ENCODE data around the gene HIPK2. TPM values are rescaled to one million over a fixed set of nuclear protein-coding genes. Genes with fewer than 3 reads are reported as not detected.

Gene HIPK2
- total and polyA plus RNA-seq, 5 donors from 2014 or later = 0.44 to 17.5 (median 0.78) TPM

- no peaks in the 10 kb centered on the region for H3K9me3 Mint-ChIP-seq
- H3K9me3 ChIP-seq (ENCODE audit: control insufficient read depth in 2 of 2, low read length in 2 of 2) = no peaks in the 10 kb centered on the region
- no peaks in the 10 kb centered on the region for H3K27me3 Mint-ChIP-seq
- no peaks in the 10 kb centered on the region for H3K4me1 Mint-ChIP-seq
- ATAC-seq (ENCODE audit: low read depth in 2 of 2) = no peak
- H3K36me3 ChIP-seq (ENCODE audit: control insufficient read depth, insufficient read depth, low read length) = no peaks in the 10 kb centered on the region
- H3K4me3 Mint-ChIP-seq = no peak overlapping the region
- H3K4me3 ChIP-seq (ENCODE audit: low read depth, low read length) = no peak overlapping the region
- H3K4me1 ChIP-seq (ENCODE audit: control insufficient read depth, insufficient read depth, low read length, poor library complexity, severe bottlenecking) = no peaks in the 10 kb centered on the region
- no peak overlapping the region for H3K27ac ChIP-seq (ENCODE audit: insufficient read depth, low read length, poor library complexity, severe bottlenecking)
- DNase-seq = no peak
- no peaks in the 10 kb centered on the region for H3K36me3 Mint-ChIP-seq
- no peak overlapping the region for H3K27ac Mint-ChIP-seq
- no peaks in the 10 kb centered on the region for H3K27me3 ChIP-seq (ENCODE audit: control insufficient read depth, insufficient read depth, low read length)
These were observed 235.3 kb downstream of the HIPK2 start for GRCh38 chr7:139542308-139543151.

- H3K36me3 ChIP-seq (ENCODE audit: control insufficient read depth, insufficient read depth, low read length) = no peaks in the 10 kb centered on the region
- Mint-ChIP-seq H3K9me3 (no peaks in the 10 kb centered on the region), H3K4me1 (no peaks in the 10 kb centered on the region), H3K27ac (no peak overlapping the region), H3K36me3 (no peaks in the 10 kb centered on the region), H3K27me3 (no peaks in the 10 kb centered on the region), H3K4me3 (no peak overlapping the region)
- no peak for ATAC-seq (ENCODE audit: low read depth in 2 of 2)
- DNase-seq = no peak
- H3K27me3 ChIP-seq (ENCODE audit: control insufficient read depth, insufficient read depth, low read length) = no peaks in the 10 kb centered on the region
- H3K27ac ChIP-seq (ENCODE audit: insufficient read depth, low read length, poor library complexity, severe bottlenecking) = no peak overlapping the region
- no peaks in the 10 kb centered on the region for H3K4me1 ChIP-seq (ENCODE audit: control insufficient read depth, insufficient read depth, low read length, poor library complexity, severe bottlenecking)
- H3K4me3 ChIP-seq (ENCODE audit: low read depth, low read length) = no peak overlapping the region
- H3K9me3 ChIP-seq (ENCODE audit: control insufficient read depth in 2 of 2, low read length in 2 of 2) = no peaks in the 10 kb centered on the region
These were observed 236.0 kb downstream of the HIPK2 start for GRCh38 chr7:139541600-139542307.

GRCh38 chr7:139540203-139540602, 237.6 kb downstream of the HIPK2 start:
- Mint-ChIP-seq H3K4me3 (no peak overlapping the region), H3K27me3 (no peaks in the 10 kb centered on the region), H3K27ac (no peak overlapping the region), H3K4me1 (no peaks in the 10 kb centered on the region), H3K36me3 (no peaks in the 10 kb centered on the region), H3K9me3 (no peaks in the 10 kb centered on the region)
- no peak overlapping the region for H3K4me3 ChIP-seq (ENCODE audit: low read depth, low read length)
- H3K4me1 ChIP-seq (ENCODE audit: control insufficient read depth, insufficient read depth, low read length, poor library complexity, severe bottlenecking) = no peaks in the 10 kb centered on the region
- H3K27me3 ChIP-seq (ENCODE audit: control insufficient read depth, insufficient read depth, low read length) = no peaks in the 10 kb centered on the region
- no peaks in the 10 kb centered on the region for H3K9me3 ChIP-seq (ENCODE audit: control insufficient read depth in 2 of 2, low read length in 2 of 2)
- ATAC-seq (ENCODE audit: low read depth in 2 of 2) (no peak), DNase-seq (no peak)
- H3K36me3 ChIP-seq (ENCODE audit: control insufficient read depth, insufficient read depth, low read length) = no peaks in the 10 kb centered on the region
- H3K27ac ChIP-seq (ENCODE audit: insufficient read depth, low read length, poor library complexity, severe bottlenecking) = no peak overlapping the region

- ATAC-seq (ENCODE audit: low read depth in 2 of 2) = no peak
- Mint-ChIP-seq H3K9me3 (no peaks in the 10 kb centered on the region), H3K27me3 (peaks cover 4% of the 10 kb centered on the region), H3K36me3 (no peaks in the 10 kb centered on the region), H3K4me1 (no peaks in the 10 kb centered on the region), H3K4me3 (no peak overlapping the region), H3K27ac (no peak overlapping the region)
- Histone ChIP-seq H3K9me3 (ENCODE audit: control insufficient read depth in 2 of 2, low read length in 2 of 2) (no peaks in the 10 kb centered on the region), H3K4me3 (ENCODE audit: low read depth, low read length) (no peak overlapping the region), H3K27ac (ENCODE audit: insufficient read depth, low read length, poor library complexity, severe bottlenecking) (no peak overlapping the region), H3K36me3 (ENCODE audit: control insufficient read depth, insufficient read depth, low read length) (no peaks in the 10 kb centered on the region), H3K4me1 (ENCODE audit: control insufficient read depth, insufficient read depth, low read length, poor library complexity, severe bottlenecking) (no peaks in the 10 kb centered on the region), H3K27me3 (ENCODE audit: control insufficient read depth, insufficient read depth, low read length) (no peaks in the 10 kb centered on the region)
- no peak for DNase-seq
These were observed 238.7 kb downstream of the HIPK2 start for GRCh38 chr7:139538881-139539635.

- Mint-ChIP-seq H3K9me3 (peaks cover 0 to 2% (median 0%) of the 10 kb centered on the region in 7 donors), H3K36me3 (no peaks in the 10 kb centered on the region), H3K4me3 (no peak overlapping the region), H3K4me1 (peaks cover 0 to 1% (median 0%) of the 10 kb centered on the region in 4 donors), H3K27ac (no peak overlapping the region), H3K27me3 (peaks cover 16% of the 10 kb centered on the region)
- H3K27me3 ChIP-seq (ENCODE audit: control insufficient read depth, insufficient read depth, low read length) = peaks cover 3% of the 10 kb centered on the region
- no peaks in the 10 kb centered on the region for H3K4me1 ChIP-seq (ENCODE audit: control insufficient read depth, insufficient read depth, low read length, poor library complexity, severe bottlenecking)
- DNase-seq (no peak), ATAC-seq (ENCODE audit: low read depth in 2 of 2) (no peak)
- no peak overlapping the region for H3K4me3 ChIP-seq (ENCODE audit: low read depth, low read length)
- H3K36me3 ChIP-seq (ENCODE audit: control insufficient read depth, insufficient read depth, low read length) = no peaks in the 10 kb centered on the region
- no peaks in the 10 kb centered on the region for H3K9me3 ChIP-seq (ENCODE audit: control insufficient read depth in 2 of 2, low read length in 2 of 2)
- no peak overlapping the region for H3K27ac ChIP-seq (ENCODE audit: insufficient read depth, low read length, poor library complexity, severe bottlenecking)
These were observed 241.6 kb downstream of the HIPK2 start for GRCh38 chr7:139536152-139536551.

GRCh38 chr7:139534966-139535651, 242.7 kb downstream of the HIPK2 start:
- peaks cover 22% of the 10 kb centered on the region for H3K27me3 Mint-ChIP-seq
- H3K27ac Mint-ChIP-seq = no peak overlapping the region
- Histone ChIP-seq H3K4me3 (ENCODE audit: low read depth, low read length) (no peak overlapping the region), H3K9me3 (ENCODE audit: control insufficient read depth in 2 of 2, low read length in 2 of 2) (no peaks in the 10 kb centered on the region), H3K36me3 (ENCODE audit: control insufficient read depth, insufficient read depth, low read length) (no peaks in the 10 kb centered on the region), H3K27me3 (ENCODE audit: control insufficient read depth, insufficient read depth, low read length) (peaks cover 3% of the 10 kb centered on the region), H3K4me1 (ENCODE audit: control insufficient read depth, insufficient read depth, low read length, poor library complexity, severe bottlenecking) (no peaks in the 10 kb centered on the region), H3K27ac (ENCODE audit: insufficient read depth, low read length, poor library complexity, severe bottlenecking) (no peak overlapping the region)
- H3K4me1 Mint-ChIP-seq = peaks cover 0 to 4% (median 0%) of the 10 kb centered on the region in 4 donors
- DNase-seq (no peak), ATAC-seq (ENCODE audit: low read depth in 2 of 2) (no peak)
- H3K4me3 Mint-ChIP-seq = no peak overlapping the region
- H3K36me3 Mint-ChIP-seq = no peaks in the 10 kb centered on the region
- peaks cover 0 to 4% (median 0%) of the 10 kb centered on the region in 7 donors for H3K9me3 Mint-ChIP-seq

- peaks cover 2% of the 10 kb centered on the region for H3K36me3 Mint-ChIP-seq
- H3K36me3 ChIP-seq (ENCODE audit: control insufficient read depth, insufficient read depth, low read length) = no peaks in the 10 kb centered on the region
- DNase-seq = no peak
- H3K4me3 ChIP-seq (ENCODE audit: low read depth, low read length) = no peak overlapping the region
- no peak for ATAC-seq (ENCODE audit: low read depth in 2 of 2)
- peaks cover 22% of the 10 kb centered on the region for H3K27me3 Mint-ChIP-seq
- H3K4me1 Mint-ChIP-seq = peaks cover 0 to 4% (median 0%) of the 10 kb centered on the region in 4 donors
- peaks cover 3% of the 10 kb centered on the region for H3K27me3 ChIP-seq (ENCODE audit: control insufficient read depth, insufficient read depth, low read length)
- H3K9me3 ChIP-seq (ENCODE audit: control insufficient read depth in 2 of 2, low read length in 2 of 2) = no peaks in the 10 kb centered on the region
- H3K4me1 ChIP-seq (ENCODE audit: control insufficient read depth, insufficient read depth, low read length, poor library complexity, severe bottlenecking) = no peaks in the 10 kb centered on the region
- H3K4me3 Mint-ChIP-seq = no peak overlapping the region
- no peak overlapping the region for H3K27ac Mint-ChIP-seq
- peaks cover 0 to 4% (median 0%) of the 10 kb centered on the region in 7 donors for H3K9me3 Mint-ChIP-seq
- H3K27ac ChIP-seq (ENCODE audit: insufficient read depth, low read length, poor library complexity, severe bottlenecking) = no peak overlapping the region
These were observed 243.7 kb downstream of the HIPK2 start for GRCh38 chr7:139534096-139534495.
